SK-N-MC (cell line): ENCODE results near the gene H2AZ2.

ENCODE experiments used
- DNase-seq: peaks from one replicate; pipeline ENCODE4 v3.0.0-alpha.2; 2011; ENCODE audit warnings: low read depth, low spot score
- H3K27ac ChIP-seq: fragments of 200-600 bp; sonication (generic); 2 replicates; pipeline ENCODE4 v1.5.1; 2016; ENCODE audit warnings: mixed run types
- H3K36me3 ChIP-seq: fragments of 200-600 bp; sonication (generic); 2 replicates; pipeline ENCODE4 v1.6.1; 2017; ENCODE audit warnings: antibody characterized with exemption, low read length, mixed read lengths; ENCODE audit not compliant: insufficient read depth
- H3K4me3 ChIP-seq: fragments of 200-600 bp; sonication (generic); 2 replicates; pipeline ENCODE4 v1.5.1; 2016
- H3K9ac ChIP-seq: fragments of 200-600 bp; sonication (generic); 2 replicates; pipeline ENCODE4 v1.8.0; 2017; ENCODE audit warnings: mixed run types, mixed read lengths; ENCODE audit not compliant: insufficient read length
- H3K9me3 ChIP-seq: fragments of 200-600 bp; sonication (generic); 2 replicates; pipeline ENCODE4 v1.6.1; 2017; ENCODE audit warnings: low read depth, mild to moderate bottlenecking, antibody characterized with exemption, low read length, moderate library complexity, mixed read lengths
- EZH2 ChIP-seq: fragments of 200-600 bp; sonication (generic); IDR thresholded peaks from one replicate; pipeline ENCODE4 v1.6.1; 2017; ENCODE audit warnings: antibody characterized with exemption
- FOXP2 ChIP-seq: optimal IDR thresholded peaks from 2 replicates; pipeline ENCODE3; 2011; ENCODE audit warnings: mild to moderate bottlenecking, moderate library complexity; ENCODE audit not compliant: insufficient read depth; ENCODE audit errors: extremely low read length, control extremely low read depth
- POLR2AphosphoS5 ChIP-seq: IDR thresholded peaks from 2 replicates; pipeline ENCODE4 v1.6.1; 2012; ENCODE audit warnings: mild to moderate bottlenecking, low read depth, low read length, borderline replicate concordance

The H2AZ2 gene

DNA sequence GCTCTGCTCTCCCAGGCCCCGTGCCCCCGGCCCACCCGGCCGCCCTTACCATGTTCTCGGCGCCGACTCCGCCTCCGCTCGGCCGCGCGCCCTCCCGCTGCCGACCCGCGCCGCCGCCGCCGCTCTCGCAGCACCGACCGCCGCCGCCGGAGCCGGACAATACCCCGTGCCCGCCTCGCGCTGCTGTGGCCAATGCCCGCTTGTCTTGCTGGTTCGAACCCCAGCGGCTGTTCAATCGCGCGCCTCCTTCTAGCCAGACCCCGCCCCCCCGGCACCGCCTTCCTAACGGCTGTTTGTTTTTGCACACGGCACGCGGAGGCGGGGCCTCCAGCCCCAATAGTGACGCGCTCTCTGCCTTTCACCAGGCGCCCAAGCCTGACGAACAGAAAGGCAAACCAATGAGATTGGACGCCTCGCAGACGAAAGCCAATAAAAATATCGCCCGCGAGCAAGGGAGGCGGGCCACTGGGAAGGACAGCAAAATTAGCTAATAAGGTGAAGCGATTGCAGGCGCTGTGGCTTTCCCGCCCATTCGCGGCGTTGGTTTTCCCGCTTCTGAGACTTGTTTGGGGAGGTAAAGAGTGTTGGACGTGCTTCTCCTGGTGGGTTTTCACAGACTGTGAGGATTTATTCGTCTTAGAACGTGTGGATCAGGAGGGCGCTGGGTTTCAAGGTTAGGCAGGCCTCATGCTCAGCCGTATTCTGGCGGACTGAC is at the start of gene H2AZ2:
H2AZ2 (minus strand) TSS at position 168 of the 715 bp plus-strand sequence; CDS start at position 52, 116 bp downstream.
- peak within 1 kb of the TSS; percentile 99 for H3K9ac ChIP-seq

DNA sequence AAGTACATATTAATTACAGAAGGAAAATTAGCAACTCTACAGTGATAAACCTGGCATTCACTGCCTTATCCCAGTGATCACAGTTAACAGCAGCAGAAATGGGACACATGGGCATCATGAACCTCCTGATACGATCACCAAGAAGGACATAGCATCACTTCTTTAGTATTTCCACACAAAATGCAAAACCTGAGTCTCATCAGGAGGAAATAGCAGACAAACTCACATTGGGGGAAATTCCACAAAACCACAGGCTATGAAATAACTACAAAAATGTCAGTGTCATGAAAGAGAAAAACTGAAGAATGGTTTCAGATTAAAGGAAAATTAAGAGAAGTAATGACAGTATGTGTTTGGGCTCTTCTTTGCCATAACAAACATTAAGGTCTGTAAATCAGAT is 49.4 kb upstream of the H2AZ2 start:
- H3K9ac ChIP-seq: no peak overlapping the region
- H3K27ac ChIP-seq: no peak overlapping the region
- no peak overlapping the region for H3K4me3 ChIP-seq
- TF ChIP-seq FOXP2 (no peak), EZH2 (no peak), POLR2AphosphoS5 (no peak)
- DNase-seq: no peak
- H3K9me3 ChIP-seq: no peaks in the 10 kb centered on the region
- no peaks in the 10 kb centered on the region for H3K36me3 ChIP-seq

More for the DNA sequence above, at the start of gene H2AZ2:
- TF ChIP-seq EZH2 (no peak), POLR2AphosphoS5 (peak; percentile 97)
- peak; percentile 98 for DNase-seq
- peak within 1 kb of the TSS; percentile 100 for H3K4me3 ChIP-seq
- H3K36me3 ChIP-seq: peaks cover 11% of the 10 kb centered on the region
- H3K9me3 ChIP-seq: no peaks in the 10 kb centered on the region
- peak within 1 kb of the TSS; percentile 97 for H3K27ac ChIP-seq

DNA sequence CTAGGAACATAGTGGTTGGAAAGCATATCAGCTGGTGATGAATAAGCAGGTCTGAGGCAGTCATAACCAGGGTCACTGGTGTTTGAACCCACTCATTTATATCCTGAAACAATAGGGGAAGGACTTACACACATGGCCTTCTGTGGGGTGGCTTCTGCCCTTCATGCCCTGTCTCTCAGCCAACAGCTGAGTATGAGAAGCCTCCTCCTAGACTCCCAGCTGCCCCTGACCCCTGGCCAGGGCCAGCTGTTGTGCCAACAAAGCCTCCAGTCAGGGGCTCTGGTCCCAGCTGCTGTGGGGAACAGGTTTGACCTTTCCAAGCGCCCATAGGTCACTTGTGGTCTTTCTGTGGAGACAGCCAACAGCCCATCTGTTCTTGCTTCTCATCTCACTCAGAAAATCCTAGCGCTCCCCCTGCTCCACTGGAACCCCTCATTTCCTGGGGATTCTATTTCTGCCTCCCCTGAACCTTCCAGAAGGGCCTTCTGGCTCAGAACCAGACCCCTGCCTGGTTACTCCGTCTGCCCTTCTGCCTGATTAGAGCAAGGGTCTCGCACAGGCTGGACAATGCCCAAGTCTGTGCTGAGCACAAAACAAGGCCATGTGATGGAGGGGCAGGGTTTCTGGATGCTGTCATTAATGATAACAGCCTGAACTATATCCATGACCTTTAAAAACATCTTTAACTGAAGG is 47.1 kb upstream of the H2AZ2 start:
- H3K9me3 ChIP-seq: no peaks in the 10 kb centered on the region
- H3K27ac ChIP-seq: no peak overlapping the region
- H3K4me3 ChIP-seq: no peak overlapping the region
- DNase-seq: no peak
- no peaks in the 10 kb centered on the region for H3K36me3 ChIP-seq
- no peak for TF ChIP-seq EZH2
- TF ChIP-seq POLR2AphosphoS5: no peak
- TF ChIP-seq FOXP2: no peak
- no peak overlapping the region for H3K9ac ChIP-seq

DNA sequence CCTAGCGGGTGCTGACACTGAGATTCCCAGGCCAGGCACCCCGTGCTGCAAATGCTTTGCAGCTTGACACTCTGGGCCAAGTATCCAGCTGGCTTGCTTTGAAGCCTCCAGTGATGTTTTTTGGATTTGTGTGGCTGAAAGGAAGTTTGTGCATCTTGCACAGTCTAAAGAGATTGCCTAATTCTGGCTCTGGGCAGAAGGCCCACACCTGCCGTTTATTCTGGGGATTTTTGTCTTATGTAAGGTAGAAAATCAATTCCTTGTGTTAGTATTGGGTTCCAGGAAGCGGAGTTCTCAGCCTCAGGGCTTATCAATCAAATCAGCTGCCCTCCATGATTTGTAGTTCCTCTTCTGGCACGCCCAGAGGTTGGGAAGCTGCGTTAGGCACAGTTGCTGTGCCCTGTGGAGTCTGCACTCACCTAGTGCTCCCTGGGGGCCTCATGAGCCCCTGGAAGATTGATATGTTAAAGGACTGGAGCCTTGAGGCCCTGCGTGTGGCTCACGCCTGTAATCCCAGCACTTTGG is 45.9 kb upstream of the H2AZ2 start:
- Histone ChIP-seq H3K27ac (no peak overlapping the region), H3K9me3 (no peaks in the 10 kb centered on the region), H3K9ac (no peak overlapping the region), H3K4me3 (no peak overlapping the region), H3K36me3 (no peaks in the 10 kb centered on the region)
- DNase-seq: no peak
- no peak for TF ChIP-seq EZH2
- TF ChIP-seq POLR2AphosphoS5: no peak
- TF ChIP-seq FOXP2: no peak

DNA sequence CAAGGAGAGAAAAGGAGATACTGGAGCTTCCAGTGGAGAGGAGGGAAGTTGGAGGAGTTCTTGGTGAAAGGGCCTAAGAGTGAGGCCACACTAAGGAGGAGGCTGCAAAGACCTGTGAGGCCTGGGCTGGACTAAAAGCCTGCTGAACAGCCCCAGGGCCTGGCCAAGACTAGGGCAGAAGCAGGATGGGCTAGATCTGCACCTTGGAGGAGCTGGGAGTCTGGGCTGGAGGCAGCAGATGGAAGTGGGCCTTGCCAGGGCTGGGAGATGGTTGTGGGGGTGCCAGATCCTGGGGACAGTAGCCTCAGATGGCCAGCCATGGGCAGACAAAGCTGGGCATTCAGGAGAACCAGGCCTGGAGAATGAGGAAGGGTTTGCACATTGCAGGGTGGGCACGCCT is 43.9 kb upstream of the H2AZ2 start:
- Histone ChIP-seq H3K9ac (no peak overlapping the region), H3K4me3 (no peak overlapping the region), H3K9me3 (no peaks in the 10 kb centered on the region), H3K27ac (no peak overlapping the region), H3K36me3 (no peaks in the 10 kb centered on the region)
- TF ChIP-seq POLR2AphosphoS5: no peak
- TF ChIP-seq FOXP2: no peak
- TF ChIP-seq EZH2: no peak
- DNase-seq: no peak

DNA sequence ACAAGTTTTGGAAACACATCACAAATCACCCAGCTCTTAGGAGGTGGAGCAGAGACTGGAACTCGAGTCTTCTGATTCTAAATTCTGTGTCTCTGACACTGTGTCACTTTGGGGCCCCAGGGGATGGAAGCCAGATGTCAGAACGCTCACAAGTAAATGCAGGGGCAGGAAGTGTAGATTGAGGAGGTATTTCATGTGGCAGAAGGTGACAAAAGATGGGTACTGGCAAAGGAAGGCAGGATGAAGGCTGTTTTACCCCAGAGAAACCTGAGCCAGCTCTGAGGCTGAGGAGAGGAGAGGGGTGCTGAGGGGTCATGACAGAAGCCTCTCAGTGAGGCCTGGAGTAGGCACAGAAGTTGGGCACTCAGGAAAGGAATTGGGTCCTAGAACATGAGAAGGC is 43.5 kb upstream of the H2AZ2 start:
- Histone ChIP-seq H3K9ac (no peak overlapping the region), H3K9me3 (no peaks in the 10 kb centered on the region), H3K36me3 (no peaks in the 10 kb centered on the region), H3K4me3 (no peak overlapping the region), H3K27ac (no peak overlapping the region)
- DNase-seq: no peak
- no peak for TF ChIP-seq FOXP2
- TF ChIP-seq POLR2AphosphoS5: no peak
- no peak for TF ChIP-seq EZH2

DNA sequence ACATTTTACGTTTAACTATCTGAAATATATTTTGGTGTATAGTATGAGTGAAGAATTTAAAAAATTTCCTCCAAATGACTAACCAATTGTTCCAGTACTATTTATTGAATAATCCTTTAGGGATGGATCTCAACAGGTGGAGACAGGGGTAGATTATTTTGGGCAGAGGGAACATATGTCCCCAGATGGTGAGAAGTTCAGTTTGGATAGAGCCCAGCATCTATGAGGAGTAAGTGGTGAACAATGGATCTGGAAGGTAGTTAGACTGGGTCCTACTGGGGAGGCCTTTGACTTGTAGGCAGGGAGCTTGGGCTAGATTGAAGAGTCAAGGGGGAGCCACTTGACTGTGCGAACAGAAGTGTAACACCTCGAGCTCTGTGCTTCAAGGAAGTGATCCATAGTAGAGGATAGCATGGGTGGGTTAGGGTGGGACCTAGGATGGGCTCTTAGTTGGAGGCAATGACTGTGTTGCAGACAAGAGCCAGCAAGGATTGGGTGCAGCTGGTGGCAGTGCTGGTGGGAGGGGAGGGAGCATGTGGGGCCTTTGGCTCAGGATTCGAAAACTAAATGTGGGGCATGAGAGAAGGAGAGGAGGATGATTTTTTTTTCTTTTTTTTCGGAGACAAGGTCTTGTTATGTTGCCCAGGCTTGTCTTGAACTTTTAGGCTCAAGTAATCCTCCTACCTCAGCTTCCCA is 41.3 kb upstream of the H2AZ2 start:
- Histone ChIP-seq H3K27ac (no peak overlapping the region), H3K4me3 (no peak overlapping the region), H3K36me3 (peaks cover 1% of the 10 kb centered on the region), H3K9ac (no peak overlapping the region), H3K9me3 (no peaks in the 10 kb centered on the region)
- DNase-seq: no peak
- no peak for TF ChIP-seq EZH2
- no peak for TF ChIP-seq POLR2AphosphoS5
- no peak for TF ChIP-seq FOXP2

DNA sequence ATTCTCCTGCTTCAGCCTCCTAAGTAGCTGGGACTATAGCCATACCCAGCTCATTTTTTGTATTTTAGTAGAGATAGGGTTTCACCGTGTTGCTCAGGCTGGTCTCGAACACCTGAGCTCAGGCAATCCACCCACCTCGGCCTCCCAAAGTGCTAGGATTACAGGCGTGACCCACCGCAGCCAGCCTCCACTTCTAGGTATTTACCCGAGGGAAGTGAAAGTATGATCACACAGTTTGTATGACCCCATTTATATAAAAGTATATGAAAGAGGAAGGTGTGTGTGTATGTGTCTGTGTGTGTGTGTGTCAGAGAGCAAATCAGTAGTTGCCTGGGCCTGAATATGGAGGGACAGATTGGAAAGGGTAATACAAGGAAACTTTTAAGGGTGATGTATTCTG is 39.4 kb upstream of the H2AZ2 start:
- H3K9me3 ChIP-seq: no peaks in the 10 kb centered on the region
- H3K27ac ChIP-seq: no peak overlapping the region
- DNase-seq: no peak
- TF ChIP-seq POLR2AphosphoS5 (no peak), EZH2 (no peak), FOXP2 (no peak)
- H3K4me3 ChIP-seq: no peak overlapping the region
- H3K36me3 ChIP-seq: peaks cover 20% of the 10 kb centered on the region
- H3K9ac ChIP-seq: no peak overlapping the region
